ENCODE measurements around the gene LRP1B. TPM values are rescaled to one million over a fixed set of nuclear protein-coding genes. Genes with fewer than 3 reads are reported as not detected.

Gene LRP1B
- total and polyA plus RNA-seq, 2 of the 8 experiments (the other 6 are each of a cell fraction or from before 2014, with no cell fraction given): 0.03 TPM; not detected in 1

DNA sequence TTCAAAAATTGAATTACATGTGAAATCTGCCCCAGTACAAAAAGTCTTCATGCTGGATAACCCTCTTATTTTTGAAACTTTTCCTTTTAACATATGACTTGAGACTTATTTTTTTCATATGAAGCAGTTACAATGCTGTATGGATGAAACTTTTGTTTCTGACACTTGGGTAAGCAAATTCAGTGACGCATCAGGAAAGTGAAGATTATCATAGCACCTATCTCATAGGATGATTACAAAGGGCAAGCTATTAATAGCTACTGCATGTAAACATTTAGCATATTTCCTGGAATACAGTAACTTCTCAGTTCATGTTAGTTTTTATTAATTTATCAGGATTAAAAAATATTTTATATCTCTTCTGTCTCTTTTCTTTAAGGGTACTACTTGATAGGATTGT is 1109.2 kb downstream of the LRP1B start:
- H3K9ac ChIP-seq (replicated peaks in 1 of 4; ENCODE audit: extremely low read depth in 1 of 4, low read depth in 3 of 4, low read length in 3 of 4): no peak overlapping the region

More for the DNA sequence above, 1109.2 kb downstream of the LRP1B start:
- no peak overlapping the region for H3K4me3 ChIP-seq (ENCODE audit: extremely low read depth in 1 of 4, insufficient read depth in 2 of 4, low read depth in 3 of 4, low read length in 4 of 4)
- no peaks in the 10 kb centered on the region for H3K27me3 ChIP-seq (replicated peaks in 1 of 4; ENCODE audit: control insufficient read depth in 3 of 4, extremely low read depth in 1 of 4, insufficient read depth in 3 of 4, low read length in 3 of 4)
- H3K23ac ChIP-seq (ENCODE audit: insufficient read length): no peak overlapping the region
- TF ChIP-seq, protein P1, sequence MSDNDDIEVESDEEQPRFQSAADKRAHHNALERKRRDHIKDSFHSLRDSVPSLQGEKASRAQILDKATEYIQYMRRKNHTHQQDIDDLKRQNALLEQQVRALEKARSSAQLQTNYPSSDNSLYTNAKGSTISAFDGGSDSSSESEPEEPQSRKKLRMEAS (IDR thresholded peaks at IDR 0.05): no peak
- no peak overlapping the region for H2BK20ac ChIP-seq (ENCODE audit: low read length)
- H2BK5ac ChIP-seq (ENCODE audit: low read depth, low read length): no peak overlapping the region
- WGBS, 2 experiments (ENCODE audit: extremely low coverage in 1 of 2, insufficient coverage in 1 of 2, insufficient read length in 1 of 2, insufficient replicate concordance in 2 of 2, low coverage in 1 of 2, low lambda C conversion rate in 2 of 2, missing lambda C conversion rate in 1 of 2): 91% methylated on average over 1 of the region's 1 CpG; no CpG with 5 or more reads in 1 of the 2 experiments
- H4K5ac ChIP-seq (ENCODE audit: insufficient read length, low read depth, low read length): no peak overlapping the region
- no peaks in the 10 kb centered on the region for H3K79me1 ChIP-seq (ENCODE audit: low read depth, low read length)
- H4K91ac ChIP-seq (replicated peaks; ENCODE audit: insufficient read length, low read length): no peak overlapping the region
- no peak overlapping the region for H3K4me2 ChIP-seq (ENCODE audit: insufficient read depth in 1 of 2, low read depth in 2 of 2, low read length in 2 of 2)
- H3K27ac ChIP-seq (ENCODE audit: low read depth, low read length): no peak overlapping the region
- no peak overlapping the region for H4K8ac ChIP-seq (ENCODE audit: extremely low read depth, insufficient read depth, low read length)
- no peak for FAIRE-seq
- H3K14ac ChIP-seq (ENCODE audit: insufficient read length): no peak overlapping the region
- H2BK12ac ChIP-seq (ENCODE audit: low read depth, low read length): no peak overlapping the region
- H3K56ac ChIP-seq (replicated peaks; ENCODE audit: insufficient read length, low read depth, low read length): no peak overlapping the region
- H3K9me3 ChIP-seq (ENCODE audit: insufficient read depth in 2 of 2, low read depth in 1 of 2, low read length in 1 of 2): no peaks in the 10 kb centered on the region
- no peaks in the 10 kb centered on the region for H3K36me3 ChIP-seq (ENCODE audit: control insufficient read depth in 2 of 4, insufficient read depth in 4 of 4, low read length in 3 of 4)
- CTCF ChIA-PET (ENCODE audit: partially characterized antibody): interaction anchor here (0.6 kb wide), 1 partner anchor 12 kb away, joined by 3 read pairs; no protein-coding TSS in a partner anchor
- no peak overlapping the region for H2BK15ac ChIP-seq (ENCODE audit: low read length)
- H3K4ac ChIP-seq (replicated peaks; ENCODE audit: insufficient read length, low read depth, low read length): no peak overlapping the region
- no peak overlapping the region for H2AK5ac ChIP-seq (ENCODE audit: low read depth, low read length)
- H2AFZ ChIP-seq (ENCODE audit: low read length): no peak overlapping the region
- no peaks in the 10 kb centered on the region for H3K4me1 ChIP-seq (replicated peaks in 1 of 4; ENCODE audit: control insufficient read depth in 3 of 4, insufficient read depth in 4 of 4, low read length in 3 of 4)
- POLR2A ChIA-PET (ENCODE audit: partially characterized antibody): no interaction called here
- no peaks in the 10 kb centered on the region for H3K79me2 ChIP-seq (ENCODE audit: control insufficient read depth in 1 of 2, insufficient read depth in 2 of 2, low read length in 2 of 2)
- no peak overlapping the region for H2BK120ac ChIP-seq (replicated peaks; ENCODE audit: low read depth, low read length)
- no peak overlapping the region for H3K18ac ChIP-seq (ENCODE audit: extremely low read depth, low read length)
- no peaks in the 10 kb centered on the region for H3K23me2 ChIP-seq (ENCODE audit: low read depth, low read length)
- H4K20me1 ChIP-seq (replicated peaks in 1 of 2; ENCODE audit: control insufficient read depth in 1 of 2, insufficient read depth in 2 of 2, low read length in 2 of 2): no peaks in the 10 kb centered on the region
- DNase-seq (ENCODE audit: low read depth in 1 of 2, low spot score in 2 of 2): no peak

Measured in H1 (cell line).